ENCODE measurements around the gene DLGAP1. TPM values are rescaled to one million over a fixed set of nuclear protein-coding genes. Genes with fewer than 3 reads are reported as not detected.

Gene DLGAP1
- total and polyA plus RNA-seq, 2 of the 8 experiments (the other 6 are each of a cell fraction or from before 2014, with no cell fraction given), result 11.8 to 16.9 TPM

DNA sequence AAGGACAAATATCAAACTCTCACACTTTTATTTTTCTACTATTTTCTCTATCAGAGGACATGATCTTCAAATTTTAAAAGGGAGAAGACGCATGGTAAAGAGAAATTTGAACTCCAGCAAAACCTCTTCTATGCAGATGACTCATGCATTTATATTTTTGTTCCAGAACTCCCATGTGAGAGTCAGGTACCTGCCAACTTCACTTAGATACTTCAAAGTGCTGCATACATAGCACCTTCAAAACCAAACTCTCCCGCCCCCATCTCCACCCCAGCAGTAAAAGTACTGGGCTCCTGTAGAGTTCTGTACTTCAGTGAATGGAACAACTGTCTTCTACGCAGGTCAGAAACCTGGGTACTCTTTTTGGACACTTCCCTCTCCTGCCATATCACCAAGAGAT lies 606.8 kb downstream of the DLGAP1 start:
- FAIRE-seq (no peak), DNase-seq (ENCODE audit: low read depth in 1 of 2, low spot score in 2 of 2) (no peak)
- Histone ChIP-seq H3K79me1 (ENCODE audit: low read depth, low read length) (no peaks in the 10 kb centered on the region), H3K9me3 (ENCODE audit: insufficient read depth in 2 of 2, low read depth in 1 of 2, low read length in 1 of 2) (no peaks in the 10 kb centered on the region), H3K4me1 (replicated peaks in 1 of 4; ENCODE audit: control insufficient read depth in 3 of 4, insufficient read depth in 4 of 4, low read length in 3 of 4) (no peaks in the 10 kb centered on the region), H3K4me2 (ENCODE audit: insufficient read depth in 1 of 2, low read depth in 2 of 2, low read length in 2 of 2) (no peak overlapping the region), H3K18ac (ENCODE audit: extremely low read depth, low read length) (no peak overlapping the region), H2BK15ac (ENCODE audit: low read length) (no peak overlapping the region), H2AFZ (ENCODE audit: low read length) (no peak overlapping the region), H2BK5ac (ENCODE audit: low read depth, low read length) (no peak overlapping the region), H4K5ac (ENCODE audit: insufficient read length, low read depth, low read length) (no peak overlapping the region), H4K91ac (replicated peaks; ENCODE audit: insufficient read length, low read length) (no peak overlapping the region), H3K56ac (replicated peaks; ENCODE audit: insufficient read length, low read depth, low read length) (no peak overlapping the region), H2BK12ac (ENCODE audit: low read depth, low read length) (no peak overlapping the region), H3K4ac (replicated peaks; ENCODE audit: insufficient read length, low read depth, low read length) (no peak overlapping the region), H3K27ac (ENCODE audit: low read depth, low read length) (no peak overlapping the region), H4K20me1 (replicated peaks in 1 of 2; ENCODE audit: control insufficient read depth in 1 of 2, insufficient read depth in 2 of 2, low read length in 2 of 2) (no peaks in the 10 kb centered on the region), H3K36me3 (ENCODE audit: control insufficient read depth in 2 of 4, insufficient read depth in 4 of 4, low read length in 3 of 4) (no peaks in the 10 kb centered on the region), H3K23me2 (ENCODE audit: low read depth, low read length) (no peaks in the 10 kb centered on the region), H4K8ac (ENCODE audit: extremely low read depth, insufficient read depth, low read length) (no peak overlapping the region), H3K4me3 (ENCODE audit: extremely low read depth in 1 of 4, insufficient read depth in 2 of 4, low read depth in 3 of 4, low read length in 4 of 4) (no peak overlapping the region), H3K27me3 (replicated peaks in 1 of 4; ENCODE audit: control insufficient read depth in 3 of 4, extremely low read depth in 1 of 4, insufficient read depth in 3 of 4, low read length in 3 of 4) (no peaks in the 10 kb centered on the region), H3K14ac (ENCODE audit: insufficient read length) (no peak overlapping the region), H2AK5ac (ENCODE audit: low read depth, low read length) (no peak overlapping the region), H2BK120ac (replicated peaks; ENCODE audit: low read depth, low read length) (no peak overlapping the region), H3K9ac (replicated peaks in 1 of 4; ENCODE audit: extremely low read depth in 1 of 4, low read depth in 3 of 4, low read length in 3 of 4) (no peak overlapping the region), H3K79me2 (ENCODE audit: control insufficient read depth in 1 of 2, insufficient read depth in 2 of 2, low read length in 2 of 2) (no peaks in the 10 kb centered on the region), H3K23ac (ENCODE audit: insufficient read length) (no peak overlapping the region), H2BK20ac (ENCODE audit: low read length) (no peak overlapping the region)
- POLR2A ChIA-PET (ENCODE audit: partially characterized antibody), result no interaction called here
- 87% methylated on average over 3 of the region's 3 CpGs; no CpG with 5 or more reads in 1 of the 2 experiments for WGBS, 2 experiments (ENCODE audit: extremely low coverage in 1 of 2, insufficient coverage in 1 of 2, insufficient read length in 1 of 2, insufficient replicate concordance in 2 of 2, low coverage in 1 of 2, low lambda C conversion rate in 2 of 2, missing lambda C conversion rate in 1 of 2)
- CTCF ChIA-PET (ENCODE audit: partially characterized antibody), result no interaction called here
- TF ChIP-seq HDAC2 (IDR thresholded peaks at IDR 0.05; ENCODE audit: borderline replicate concordance in 1 of 2, low read depth in 2 of 2, low read length in 2 of 2) (no peak), RAD21 (IDR thresholded peaks at IDR 0.05 in 1 of 2, conservative IDR thresholded peaks at IDR 0.05 in 1 of 2; ENCODE audit: low read depth in 2 of 2, low read length in 2 of 2) (no peak), POLR2AphosphoS5 (IDR thresholded peaks at IDR 0.05; ENCODE audit: low read depth, low read length) (no peak), GABPA (IDR thresholded peaks at IDR 0.05; ENCODE audit: borderline replicate concordance, insufficient read depth, low read length) (no peak), CBX5 (IDR thresholded peaks at IDR 0.05; ENCODE audit: low read depth, low read length) (no peak), HDAC6 (IDR thresholded peaks at IDR 0.05; ENCODE audit: low read depth, low read length) (no peak), SAP30 (IDR thresholded peaks at IDR 0.05; ENCODE audit: insufficient read depth, insufficient replicate concordance, low read length) (no peak), JUND (IDR thresholded peaks at IDR 0.05; ENCODE audit: low read length) (no peak), RNF2 (IDR thresholded peaks at IDR 0.05; ENCODE audit: borderline replicate concordance, low read depth, low read length, missing control alignments, poor library complexity, severe bottlenecking) (no peak)
- TF ChIP-seq, protein P1, sequence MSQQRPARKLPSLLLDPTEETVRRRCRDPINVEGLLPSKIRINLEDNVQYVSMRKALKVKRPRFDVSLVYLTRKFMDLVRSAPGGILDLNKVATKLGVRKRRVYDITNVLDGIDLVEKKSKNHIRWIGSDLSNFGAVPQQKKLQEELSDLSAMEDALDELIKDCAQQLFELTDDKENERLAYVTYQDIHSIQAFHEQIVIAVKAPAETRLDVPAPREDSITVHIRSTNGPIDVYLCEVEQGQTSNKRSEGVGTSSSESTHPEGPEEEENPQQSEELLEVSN (IDR thresholded peaks at IDR 0.05), result no peak
- TF ChIP-seq, protein P2, sequence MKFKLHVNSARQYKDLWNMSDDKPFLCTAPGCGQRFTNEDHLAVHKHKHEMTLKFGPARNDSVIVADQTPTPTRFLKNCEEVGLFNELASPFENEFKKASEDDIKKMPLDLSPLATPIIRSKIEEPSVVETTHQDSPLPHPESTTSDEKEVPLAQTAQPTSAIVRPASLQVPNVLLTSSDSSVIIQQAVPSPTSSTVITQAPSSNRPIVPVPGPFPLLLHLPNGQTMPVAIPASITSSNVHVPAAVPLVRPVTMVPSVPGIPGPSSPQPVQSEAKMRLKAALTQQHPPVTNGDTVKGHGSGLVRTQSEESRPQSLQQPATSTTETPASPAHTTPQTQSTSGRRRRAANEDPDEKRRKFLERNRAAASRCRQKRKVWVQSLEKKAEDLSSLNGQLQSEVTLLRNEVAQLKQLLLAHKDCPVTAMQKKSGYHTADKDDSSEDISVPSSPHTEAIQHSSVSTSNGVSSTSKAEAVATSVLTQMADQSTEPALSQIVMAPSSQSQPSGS (IDR thresholded peaks at IDR 0.05; ENCODE audit: low read length), result no peak
